GM12864 (cell line): ENCODE results near the gene TRIM39.

Experiments used
- DNase-seq: peaks from one replicate; pipeline ENCODE4 v3.0.0-alpha.2; 2011; ENCODE audit warnings: low read depth
- H3K4me3 ChIP-seq: 2 replicates; pipeline ENCODE4 v1.5.1; 2011; ENCODE audit warnings: mild to moderate bottlenecking, low read depth, low read length, control low read depth
- TF ChIP-seq, protein P1 (sequence below): IDR thresholded peaks from 2 replicates; pipeline ENCODE4 v1.5.1; 2011; ENCODE audit warnings: low read depth, mild to moderate bottlenecking, moderate library complexity, low read length, control low read depth, inconsistent platforms; ENCODE audit errors: missing control alignments

Gene TRIM39

GRCh38 chr6:30391240-30391639, 64.5 kb downstream of the TRIM39 start:
- no peak overlapping the region for H3K4me3 ChIP-seq
- no peak for DNase-seq
- TF ChIP-seq, protein P1, sequence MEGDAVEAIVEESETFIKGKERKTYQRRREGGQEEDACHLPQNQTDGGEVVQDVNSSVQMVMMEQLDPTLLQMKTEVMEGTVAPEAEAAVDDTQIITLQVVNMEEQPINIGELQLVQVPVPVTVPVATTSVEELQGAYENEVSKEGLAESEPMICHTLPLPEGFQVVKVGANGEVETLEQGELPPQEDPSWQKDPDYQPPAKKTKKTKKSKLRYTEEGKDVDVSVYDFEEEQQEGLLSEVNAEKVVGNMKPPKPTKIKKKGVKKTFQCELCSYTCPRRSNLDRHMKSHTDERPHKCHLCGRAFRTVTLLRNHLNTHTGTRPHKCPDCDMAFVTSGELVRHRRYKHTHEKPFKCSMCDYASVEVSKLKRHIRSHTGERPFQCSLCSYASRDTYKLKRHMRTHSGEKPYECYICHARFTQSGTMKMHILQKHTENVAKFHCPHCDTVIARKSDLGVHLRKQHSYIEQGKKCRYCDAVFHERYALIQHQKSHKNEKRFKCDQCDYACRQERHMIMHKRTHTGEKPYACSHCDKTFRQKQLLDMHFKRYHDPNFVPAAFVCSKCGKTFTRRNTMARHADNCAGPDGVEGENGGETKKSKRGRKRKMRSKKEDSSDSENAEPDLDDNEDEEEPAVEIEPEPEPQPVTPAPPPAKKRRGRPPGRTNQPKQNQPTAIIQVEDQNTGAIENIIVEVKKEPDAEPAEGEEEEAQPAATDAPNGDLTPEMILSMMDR: no peak
